ENCODE data around the gene MEPCE. TPM values are rescaled to one million over a fixed set of nuclear protein-coding genes. Genes with fewer than 3 reads are reported as not detected.

MEPCE gene
- total RNA-seq, 1 experiment from 2014 or later: 72.1 TPM

GRCh38 chr7:100456562-100456961 lies 26.9 kb downstream of the MEPCE start:
- Histone ChIP-seq H3K4me3 (ENCODE audit: low read depth in 2 of 2, low read length in 2 of 2) (no peak overlapping the region), H3K4me1 (ENCODE audit: control insufficient read depth, insufficient read depth, low read length) (no peaks in the 10 kb centered on the region), H3K9me3 (ENCODE audit: control insufficient read depth, insufficient read depth, low read depth, low read length) (no peaks in the 10 kb centered on the region), H3K36me3 (ENCODE audit: control insufficient read depth, insufficient read depth, low read length) (no peaks in the 10 kb centered on the region), H3K27ac (ENCODE audit: low read length) (no peak overlapping the region), H3K27me3 (ENCODE audit: control insufficient read depth, insufficient read depth, low read length) (no peaks in the 10 kb centered on the region)
- no TSS peak for BruUV-seq (replicated peaks)
- no peak for ATAC-seq
- ChIA-PET POLR2A (no interaction called here), CTCF (interaction anchor here (1.8 kb wide), 1 partner anchor 103 kb away, joined by 3 read pairs; no protein-coding TSS in a partner anchor)
- TF ChIP-seq POLR2AphosphoS5 (IDR thresholded peaks at IDR 0.05; ENCODE audit: low read depth, low read length): no peak
- no peak for TF ChIP-seq SIN3A (IDR thresholded peaks at IDR 0.05; ENCODE audit: borderline replicate concordance, insufficient read depth, low read depth, low read length)
- no peak for TF ChIP-seq CTCF (IDR thresholded peaks at IDR 0.05)
- no peak for TF ChIP-seq REST (IDR thresholded peaks at IDR 0.05; ENCODE audit: insufficient read depth in 1 of 2, low read depth in 2 of 2, low read length in 1 of 2)
- TF ChIP-seq TCF7L2 (IDR thresholded peaks at IDR 0.05; ENCODE audit: low read depth, low read length): no peak
- intact Hi-C loops (cut with micrococcal nuclease; ENCODE audit: unreplicated experiment) (no loop called here), in situ Hi-C loops (cut with HindIII; ENCODE audit: low pct_unique_long_range_greater_than_20kb, low sequenced_read_pairs) (no loop called here)
- DNase-seq (ENCODE audit: low read depth, low spot score): no peak

- no peak for DNase-seq (ENCODE audit: low read depth, low spot score)
- no peaks in the 10 kb centered on the region for H3K9me3 ChIP-seq (ENCODE audit: control insufficient read depth, insufficient read depth, low read depth, low read length)
- ChIA-PET POLR2A (no interaction called here), CTCF (interaction anchor here (0.6 kb wide), 1 partner anchor 13 kb away, joined by 4 read pairs; no protein-coding TSS in a partner anchor)
- no TSS peak for BruUV-seq (replicated peaks)
- no peaks in the 10 kb centered on the region for H3K4me1 ChIP-seq (ENCODE audit: control insufficient read depth, insufficient read depth, low read length)
- in situ Hi-C loops (cut with HindIII; ENCODE audit: low pct_unique_long_range_greater_than_20kb, low sequenced_read_pairs): no loop called here
- H3K27ac ChIP-seq (ENCODE audit: low read length): no peak overlapping the region
- H3K4me3 ChIP-seq (ENCODE audit: low read depth in 2 of 2, low read length in 2 of 2): no peak overlapping the region
- H3K27me3 ChIP-seq (ENCODE audit: control insufficient read depth, insufficient read depth, low read length): no peaks in the 10 kb centered on the region
- no peak for ATAC-seq
- intact Hi-C loops (cut with micrococcal nuclease; ENCODE audit: unreplicated experiment): no loop called here
- no peak for TF ChIP-seq POLR2AphosphoS5 (IDR thresholded peaks at IDR 0.05; ENCODE audit: low read depth, low read length)
- no peak for TF ChIP-seq SIN3A (IDR thresholded peaks at IDR 0.05; ENCODE audit: borderline replicate concordance, insufficient read depth, low read depth, low read length)
- no peak for TF ChIP-seq REST (IDR thresholded peaks at IDR 0.05; ENCODE audit: insufficient read depth in 1 of 2, low read depth in 2 of 2, low read length in 1 of 2)
- no peak for TF ChIP-seq TCF7L2 (IDR thresholded peaks at IDR 0.05; ENCODE audit: low read depth, low read length)
- no peak for TF ChIP-seq CTCF (IDR thresholded peaks at IDR 0.05)
- no peaks in the 10 kb centered on the region for H3K36me3 ChIP-seq (ENCODE audit: control insufficient read depth, insufficient read depth, low read length)
Measured at GRCh38 chr7:100457033-100457432, 27.4 kb downstream of the MEPCE start.
